ENCODE measurements around the gene VPS35L.
A peak's percentile ranks its signal among the peaks of the same experiment; 100 is the strongest.

The VPS35L gene

GRCh38 chr16:19595043-19595767, 39.7 kb downstream of the VPS35L start:
- peak; percentile 78 for DNase-seq

- no peak for DNase-seq
Measured at GRCh38 chr16:19598805-19599510, 43.5 kb downstream of the VPS35L start.

- DNase-seq, result no peak
Measured at GRCh38 chr16:19599968-19600716, 44.6 kb downstream of the VPS35L start.

GRCh38 chr16:19601083-19601976, 45.8 kb downstream of the VPS35L start:
- peak; percentile 25 for DNase-seq

GRCh38 chr16:19604911-19605310, 49.4 kb downstream of the VPS35L start:
- DNase-seq, result no peak

- DNase-seq, result no peak
Measured at GRCh38 chr16:19605701-19606100, 50.2 kb downstream of the VPS35L start.

GRCh38 chr16:19607616-19608280, 52.2 kb downstream of the VPS35L start:
- peak; percentile 78 for DNase-seq

GRCh38 chr16:19609359-19609758, 53.9 kb downstream of the VPS35L start:
- DNase-seq, result no peak

- DNase-seq, result no peak
Measured at GRCh38 chr16:19610200-19610599, 54.7 kb downstream of the VPS35L start.

GRCh38 chr16:19613834-19614233, 58.3 kb downstream of the VPS35L start:
- DNase-seq, result no peak

GRCh38 chr16:19616241-19616640, 60.7 kb downstream of the VPS35L start:
- no peak for DNase-seq

GRCh38 chr16:19618876-19619275, 63.4 kb downstream of the VPS35L start:
- DNase-seq, result no peak

GRCh38 chr16:19621445-19621844, 65.9 kb downstream of the VPS35L start:
- no peak for DNase-seq

- DNase-seq, result no peak
Measured at GRCh38 chr16:19625039-19625438, 69.5 kb downstream of the VPS35L start.

- DNase-seq, result no peak
Measured at GRCh38 chr16:19636436-19637267, 81.1 kb downstream of the VPS35L start.

GRCh38 chr16:19639986-19640421, 84.5 kb downstream of the VPS35L start:
- DNase-seq, result no peak

- no peak for DNase-seq
Measured at GRCh38 chr16:19642501-19642900, 87.0 kb downstream of the VPS35L start.

GRCh38 chr16:19644877-19645276, 89.4 kb downstream of the VPS35L start:
- peak; percentile 2 for DNase-seq

- DNase-seq, result peak; percentile 30
Measured at GRCh38 chr16:19645557-19645981, 90.1 kb downstream of the VPS35L start.

- DNase-seq, result no peak
Measured at GRCh38 chr16:19649980-19650379, 94.5 kb downstream of the VPS35L start.

GRCh38 chr16:19654147-19654546, 98.6 kb downstream of the VPS35L start:
- no peak for DNase-seq

Data from fibroblast of upper back skin (primary cell).